DMS79 (cell line): ENCODE measurements around the gene FHAD1.
"Not testable (repeated sequence)": the region's sequence is repeated elsewhere in the genome, so short reads cannot be mapped to it uniquely, and the experiment has no call there.

Experiments
- DNase-seq: peaks from one replicate; lab custom pipeline; 2025; lab: John Stamatoyannopoulos, UW

Gene FHAD1

DNA sequence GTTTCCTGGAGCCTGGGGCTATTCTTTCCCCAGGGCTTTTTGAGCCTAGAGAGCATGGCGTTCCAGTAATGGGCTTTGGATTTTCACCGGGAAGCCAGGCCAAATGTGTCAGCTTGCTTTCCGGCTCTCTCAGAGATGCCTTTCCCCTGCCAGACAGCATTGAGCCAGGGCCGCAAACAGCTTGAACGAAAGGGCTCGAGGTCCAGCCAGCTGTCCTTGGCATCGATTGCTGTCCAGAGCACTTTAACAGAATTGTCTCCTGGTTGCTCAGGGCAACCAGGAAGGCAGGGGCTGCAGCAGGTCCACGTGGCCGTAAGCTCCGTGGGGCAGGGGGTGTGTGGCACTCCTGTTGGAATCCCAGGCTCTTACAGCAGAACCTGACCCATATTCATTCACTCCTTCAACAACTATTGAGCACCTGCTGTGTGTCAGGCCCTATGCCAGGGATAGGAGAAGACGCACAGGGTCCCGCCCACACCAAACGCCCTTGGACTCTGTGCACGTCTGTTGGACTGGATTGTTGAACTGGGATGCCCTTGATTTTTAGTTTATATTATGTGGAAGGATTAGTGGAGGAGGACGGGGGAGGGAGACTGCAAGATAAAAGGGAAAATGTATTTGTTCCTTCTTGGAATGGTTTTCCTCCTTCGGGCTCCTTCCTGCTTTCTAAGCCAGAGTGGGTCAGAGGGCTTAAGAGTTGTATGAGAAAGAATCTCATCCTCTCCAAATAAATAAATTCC lies 123.9 kb downstream of the FHAD1 start:
- DNase-seq = no peak

DNA sequence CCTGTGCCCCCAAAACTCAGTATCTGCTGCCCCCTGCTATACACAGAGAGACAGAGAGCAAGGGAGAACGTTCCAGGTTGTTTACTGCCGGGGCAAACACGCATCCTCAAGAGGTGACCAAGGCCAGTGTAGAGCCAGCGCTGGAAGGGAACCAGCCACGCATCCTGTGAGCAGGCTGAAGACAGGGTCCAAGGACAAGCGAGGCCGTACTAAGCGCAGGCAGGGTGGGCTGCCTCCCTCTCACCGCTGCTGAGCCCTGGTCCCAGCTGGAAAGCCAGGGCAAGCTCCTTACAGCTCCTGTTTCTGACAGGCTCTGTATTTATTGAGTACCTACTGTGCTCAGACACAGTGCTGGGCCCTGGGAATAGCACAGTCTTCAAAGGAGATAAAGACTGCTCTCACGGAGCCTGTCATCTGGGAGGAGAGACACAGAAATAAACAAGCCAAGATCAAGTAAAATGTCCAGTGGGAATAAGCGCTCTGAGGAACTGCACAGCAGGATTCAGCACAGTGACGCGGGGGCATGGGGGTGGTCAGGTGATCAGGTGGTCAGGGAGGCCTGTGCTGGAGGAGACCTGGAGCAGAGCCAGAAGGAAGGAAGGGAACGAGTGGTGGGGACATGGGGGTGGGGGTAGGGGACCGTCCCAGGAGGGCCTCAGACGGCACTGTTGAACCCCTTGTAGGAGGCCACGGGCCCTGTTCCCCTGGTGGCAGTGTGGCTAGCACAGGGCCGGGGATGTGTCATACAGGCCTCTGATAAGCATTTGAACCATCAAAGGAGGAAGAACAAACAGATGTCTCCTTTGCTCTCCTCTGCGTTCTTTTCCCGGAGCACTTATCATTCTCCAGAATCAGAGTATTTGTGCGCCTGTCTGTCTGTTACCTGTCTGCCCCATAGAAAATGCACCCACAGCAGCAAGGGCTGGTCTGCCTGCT lies 124.9 kb downstream of the FHAD1 start:
- DNase-seq = no peak

DNA sequence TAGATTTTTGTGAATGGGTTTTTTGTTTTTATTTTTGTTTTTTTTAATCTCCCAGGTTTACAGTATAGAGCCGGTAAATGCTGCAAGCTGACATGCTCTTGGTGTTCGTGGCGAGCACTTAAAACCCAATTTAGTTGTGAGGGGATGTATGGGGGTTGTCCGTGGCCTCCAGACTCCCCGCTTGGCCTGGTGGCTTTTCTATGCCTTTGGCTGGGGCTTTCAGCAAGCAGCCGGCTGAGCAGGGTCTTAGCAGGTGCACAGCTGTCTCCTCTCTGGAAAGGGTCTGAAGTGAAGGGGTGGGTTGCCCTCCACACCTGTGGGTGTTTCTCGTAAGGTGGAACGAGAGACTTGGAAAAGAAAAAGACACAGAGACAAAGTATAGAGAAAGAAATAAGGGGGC lies 131.7 kb downstream of the FHAD1 start:
- DNase-seq = no peak

DNA sequence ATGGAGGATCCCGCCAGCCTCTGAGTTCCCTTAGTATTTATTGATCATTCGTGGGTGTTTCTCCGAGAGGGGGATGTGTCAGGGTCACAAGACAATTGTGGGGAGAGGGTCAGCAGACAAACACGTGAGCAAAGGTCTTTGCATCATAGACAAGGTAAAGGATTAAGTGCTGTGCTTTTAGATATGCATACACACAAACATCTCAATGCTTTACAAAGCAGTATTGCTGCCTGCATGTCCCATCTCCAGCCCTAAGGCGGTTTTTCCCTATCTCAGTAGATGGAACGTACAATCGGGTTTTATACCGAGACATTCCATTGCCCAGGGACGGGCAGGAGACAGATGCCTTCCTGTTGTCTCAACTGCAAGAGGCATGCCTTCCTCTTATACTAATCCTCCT lies 132.1 kb downstream of the FHAD1 start:
- not testable (repeated sequence) for DNase-seq

DNA sequence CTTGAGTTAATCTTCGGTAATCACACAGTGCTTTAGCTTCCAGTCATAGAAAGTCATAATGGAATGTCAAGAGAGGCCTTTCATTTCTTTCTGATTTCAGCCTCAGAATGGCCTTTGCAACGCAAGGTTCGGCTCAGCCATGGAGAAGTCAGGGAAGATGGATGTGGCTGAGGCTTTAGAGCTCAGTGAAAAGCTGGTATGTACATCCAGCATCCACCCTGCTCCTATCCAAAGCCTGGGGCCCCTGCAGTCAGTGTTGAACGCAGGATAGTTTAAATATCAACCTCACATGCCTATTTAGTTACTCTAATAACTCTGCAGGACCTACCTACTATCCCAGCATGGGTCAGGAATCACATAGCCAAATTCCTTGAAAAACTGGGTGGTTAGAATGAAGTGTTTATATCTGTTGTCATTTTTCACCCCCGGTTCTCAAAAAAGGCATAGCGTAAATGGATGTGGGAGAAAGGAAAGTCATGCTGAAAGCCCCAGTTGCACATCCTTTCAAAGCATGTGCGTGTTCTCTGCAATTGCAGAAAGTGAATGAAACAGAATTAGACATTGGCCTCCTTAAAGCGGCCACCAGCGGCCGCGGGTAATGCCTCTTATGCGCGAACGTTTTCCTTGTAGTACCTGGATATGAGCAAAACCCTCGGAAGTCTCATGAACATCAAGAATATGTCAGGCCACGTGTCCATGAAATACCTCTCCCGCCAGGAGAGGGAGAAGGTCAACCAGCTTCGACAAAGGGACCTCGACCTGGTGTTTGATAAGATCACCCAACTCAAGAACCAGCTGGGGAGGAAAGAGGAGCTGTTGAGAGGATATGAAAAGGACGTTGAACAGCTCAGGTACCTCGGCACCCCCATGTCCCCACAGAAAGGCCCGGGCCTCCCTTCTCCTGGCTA lies 133.8 kb downstream of the FHAD1 start:
- DNase-seq = no peak

- no peak for DNase-seq
These were observed 134.8 kb downstream of the FHAD1 start for GRCh38 chr1:15381805-15382204.

DNA sequence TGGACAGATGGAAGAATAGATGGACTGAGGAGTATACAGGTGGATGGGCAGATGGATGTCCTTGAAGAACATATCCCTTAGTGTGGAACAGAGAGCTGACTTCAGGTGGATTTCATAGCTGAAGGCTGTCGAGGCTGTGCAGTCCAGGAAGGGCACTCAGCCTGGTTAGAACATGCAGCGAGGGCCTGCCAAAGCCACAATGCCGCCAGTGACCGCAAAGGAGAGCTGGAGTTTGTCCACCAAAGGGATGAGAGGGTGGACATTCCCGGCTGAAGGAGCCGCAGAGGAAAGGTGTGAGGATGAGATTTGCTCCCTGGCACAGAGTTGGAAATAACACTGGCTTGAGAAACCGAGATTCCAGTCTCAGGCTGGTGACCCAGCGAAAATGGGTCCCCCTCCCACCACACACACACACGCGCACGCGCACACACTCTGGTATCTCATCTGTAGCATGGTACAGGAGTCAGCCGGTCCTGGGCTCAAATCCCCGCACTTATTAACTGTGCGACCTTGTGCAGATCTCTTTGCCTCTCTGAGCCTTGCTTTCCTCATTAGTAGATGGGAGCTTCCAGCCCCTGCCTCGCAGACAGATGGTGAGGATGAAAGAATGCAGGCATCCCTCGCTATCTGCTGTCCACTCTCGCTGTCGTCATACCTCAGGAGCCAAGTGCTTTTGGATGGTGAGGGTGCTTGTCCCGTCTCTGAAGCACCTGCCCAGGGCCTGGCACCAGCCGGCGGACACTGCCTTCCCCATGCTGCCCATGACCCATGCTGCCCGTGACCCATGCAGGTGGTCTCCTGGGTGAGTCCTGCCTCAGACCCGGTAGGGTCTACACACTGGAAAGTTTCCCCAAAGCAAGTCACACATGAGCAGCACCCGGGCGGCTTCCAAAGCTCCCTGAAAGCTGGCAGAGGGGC lies 135.8 kb downstream of the FHAD1 start:
- no peak for DNase-seq

- DNase-seq = no peak
These were observed 136.8 kb downstream of the FHAD1 start for GRCh38 chr1:15383810-15384209.

DNA sequence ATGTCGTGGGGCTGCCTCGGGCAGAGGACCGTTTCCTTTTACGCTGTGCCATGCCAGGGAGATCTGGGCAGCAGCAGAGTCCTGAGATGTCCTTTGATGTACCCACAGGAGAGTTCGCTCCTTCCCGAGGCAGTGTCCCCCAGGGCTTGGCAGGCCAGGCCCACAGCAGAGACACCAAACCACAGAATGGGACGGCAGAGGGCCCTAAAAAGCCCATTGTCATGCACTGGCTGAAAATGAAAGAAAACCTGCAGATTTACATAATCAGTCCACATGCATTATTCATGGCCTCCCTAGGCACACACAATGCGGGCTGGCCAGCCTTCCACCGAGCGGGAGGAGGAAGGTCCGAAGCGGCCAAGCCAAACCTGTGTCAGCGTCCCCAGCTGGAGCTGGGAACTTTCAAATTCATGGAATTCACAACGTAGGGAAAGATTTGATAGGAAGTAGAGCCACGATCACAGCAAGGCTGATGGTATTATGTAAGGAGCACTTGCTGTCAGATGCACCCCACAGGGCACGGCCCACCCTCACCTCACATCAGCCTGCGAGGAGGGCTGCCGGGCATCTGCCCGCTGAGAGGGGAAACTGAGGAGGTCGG lies 137.4 kb downstream of the FHAD1 start:
- no peak for DNase-seq

GRCh38 chr1:15385420-15385819 lies 138.4 kb downstream of the FHAD1 start:
- no peak for DNase-seq

DNA sequence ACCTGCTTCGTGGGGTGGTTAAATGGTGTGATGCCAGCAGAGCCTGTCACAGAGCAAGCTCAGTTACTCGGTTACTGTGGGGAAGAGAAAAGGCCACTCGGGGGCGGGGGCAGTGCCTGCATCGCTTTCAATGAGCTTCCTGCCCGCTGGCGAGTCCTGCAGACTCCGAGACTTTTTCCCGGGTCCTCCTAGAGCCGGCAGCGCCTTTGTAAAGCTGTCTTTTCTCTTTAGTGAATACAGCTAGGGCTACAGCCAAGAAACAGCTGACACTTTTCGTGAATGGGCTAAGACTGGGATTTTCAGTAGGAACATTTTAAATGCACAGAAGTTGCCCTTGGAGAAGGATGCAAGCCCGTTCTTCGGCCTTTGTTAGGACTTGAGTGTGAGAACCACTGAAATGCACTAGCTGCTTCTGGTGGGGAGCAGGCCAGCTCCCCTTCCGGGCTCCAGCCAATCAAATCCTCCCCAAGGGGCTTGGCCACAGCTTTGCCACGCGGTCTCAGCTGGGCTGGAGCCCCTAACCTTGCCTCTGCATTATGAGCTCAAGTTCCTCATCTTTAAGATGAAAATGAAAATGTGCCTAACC lies 139.2 kb downstream of the FHAD1 start:
- DNase-seq = no peak

DNA sequence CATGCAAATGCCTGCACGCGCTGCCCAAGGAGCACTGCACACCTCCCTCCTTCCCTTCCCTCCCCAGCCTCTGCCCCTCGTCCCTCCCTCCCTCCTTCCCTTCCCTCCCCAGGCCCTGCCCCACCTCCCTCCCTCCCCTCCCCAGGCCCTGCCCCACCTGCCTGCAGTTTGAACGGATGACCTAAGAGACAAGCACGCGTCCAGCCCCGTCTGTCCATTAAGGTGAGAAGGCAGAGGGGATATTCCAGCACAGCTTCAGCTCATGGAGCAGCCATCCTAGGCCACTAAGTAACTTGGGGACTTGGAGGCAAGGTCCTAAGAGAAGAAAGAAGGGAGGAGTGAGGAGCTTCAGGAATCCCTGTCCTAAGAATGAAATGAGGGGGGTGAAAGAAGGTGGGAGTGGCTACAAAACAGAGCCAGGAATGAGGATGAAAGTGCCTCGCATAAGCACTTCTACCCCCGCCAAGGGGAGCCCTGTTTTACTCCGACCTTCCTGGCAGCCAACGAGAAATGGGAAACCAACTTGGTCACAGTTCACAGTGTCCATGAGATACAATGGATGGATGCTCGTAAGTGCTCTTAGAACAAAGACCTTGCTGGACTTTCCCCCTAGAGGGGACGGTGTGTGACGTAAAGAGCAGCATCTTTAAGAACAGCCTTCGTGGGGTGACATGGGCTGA lies 141.3 kb downstream of the FHAD1 start:
- no peak for DNase-seq

DNA sequence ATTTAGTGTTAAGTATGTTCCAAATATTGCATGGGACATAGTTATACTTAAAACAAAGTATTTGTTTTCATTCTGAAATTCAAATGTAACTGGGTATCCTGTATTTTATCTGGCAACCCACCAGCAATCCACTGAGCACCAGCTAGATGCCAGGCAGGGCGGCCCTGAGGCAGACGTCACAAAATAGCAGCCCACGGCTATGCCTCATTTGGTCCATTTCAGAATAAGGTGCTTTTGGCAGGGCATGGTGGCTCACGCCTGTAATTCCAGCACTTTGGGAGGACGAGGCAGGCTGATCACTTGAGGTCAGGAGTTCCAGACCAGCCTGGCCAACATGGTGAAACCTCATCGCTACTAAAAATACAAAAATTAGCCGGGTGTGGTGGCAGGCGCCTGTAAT lies 142.8 kb downstream of the FHAD1 start:
- not testable (repeated sequence) for DNase-seq

DNA sequence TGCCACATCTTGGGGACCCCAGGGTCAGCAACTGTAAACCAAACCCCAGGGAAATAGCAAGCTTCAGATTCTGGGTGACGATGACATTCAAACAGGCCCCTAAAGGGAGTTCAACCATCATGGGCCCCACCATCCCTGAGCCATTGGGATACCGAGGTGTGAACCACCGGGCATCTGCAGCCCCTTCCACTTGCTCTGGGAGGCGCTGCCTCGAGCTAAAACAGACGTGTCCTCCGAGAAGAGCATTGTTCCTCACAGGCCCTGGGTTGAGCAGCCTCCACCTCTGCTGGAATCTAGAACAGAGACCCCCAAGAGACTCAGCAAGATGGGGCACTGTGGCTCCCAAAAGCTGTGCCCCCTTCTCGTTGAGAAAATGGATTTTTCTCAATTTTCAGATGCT lies 143.6 kb downstream of the FHAD1 start:
- DNase-seq = no peak

DNA sequence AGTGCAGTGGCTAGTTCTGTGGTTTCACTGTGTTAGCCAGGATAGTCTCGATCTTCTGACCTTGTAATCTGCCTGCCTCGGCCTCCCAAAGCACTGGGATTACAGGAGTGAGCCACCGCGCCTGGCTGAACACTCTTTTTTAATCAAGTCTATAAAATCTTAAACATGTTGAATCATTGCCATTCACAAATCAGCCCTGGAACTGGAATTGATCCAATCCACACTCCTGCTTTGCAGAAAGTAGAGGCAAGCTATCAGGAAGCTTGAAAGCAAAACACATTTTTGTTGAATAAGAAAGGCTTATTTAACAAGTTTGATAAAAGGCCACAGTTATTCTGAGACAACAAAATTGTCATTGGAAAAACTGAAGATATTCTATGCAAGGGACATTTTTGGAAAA lies 144.3 kb downstream of the FHAD1 start:
- DNase-seq = no peak

GRCh38 chr1:15393475-15394257 lies 146.6 kb downstream of the FHAD1 start:
- DNase-seq = no peak

DNA sequence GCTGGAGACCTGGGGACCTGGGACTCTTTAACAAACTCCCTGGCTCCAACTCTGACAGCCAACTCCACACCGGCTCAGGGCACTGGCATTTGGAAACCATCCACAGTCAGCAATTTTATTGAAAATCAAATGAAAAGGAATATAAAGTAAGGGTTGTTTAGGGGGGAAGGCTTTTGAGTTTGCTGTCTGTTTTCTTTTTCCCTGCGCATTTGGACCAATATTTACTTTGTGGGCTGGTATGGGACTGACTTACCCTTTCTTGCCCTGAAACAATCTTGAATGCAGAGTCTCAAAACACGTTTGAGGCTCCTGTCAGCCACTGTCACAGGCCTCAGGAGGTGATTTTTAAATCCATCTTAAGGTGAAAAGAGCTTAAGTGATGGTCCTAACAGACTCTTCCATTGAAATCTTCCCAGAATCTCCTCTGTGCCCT lies 147.3 kb downstream of the FHAD1 start:
- DNase-seq = no peak

GRCh38 chr1:15397236-15397635 lies 150.2 kb downstream of the FHAD1 start:
- no peak for DNase-seq

DNA sequence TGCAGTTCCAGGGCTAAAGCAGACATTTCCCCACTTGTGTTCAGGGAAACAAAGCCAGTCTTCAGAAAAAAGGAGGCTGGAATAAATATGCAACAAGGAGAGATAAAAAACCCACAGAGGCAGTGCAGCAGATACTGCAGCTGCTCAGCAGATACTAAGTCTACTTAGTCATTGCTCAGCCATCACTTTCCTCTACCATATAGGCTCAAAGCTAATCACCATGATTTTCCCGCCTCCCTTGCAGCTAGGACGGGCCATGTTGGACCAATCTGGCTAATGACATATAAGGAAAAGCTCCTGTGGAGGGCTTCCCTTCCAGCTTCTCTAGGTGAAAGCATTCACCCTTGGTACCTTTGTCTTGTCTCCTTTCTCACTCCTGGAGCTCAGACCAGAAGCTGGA lies 152.7 kb downstream of the FHAD1 start:
- DNase-seq = no peak
